Measurements from ENCODE around the gene SCN1A.
"Not testable (repeated sequence)": the region's sequence is repeated elsewhere in the genome, so short reads cannot be mapped to it uniquely, and the experiment has no call there.

SCN1A gene

GRCh38 chr2:166135152-166135848 lies 7.5 kb upstream of the SCN1A start:
- DNase-seq, result no peak

GRCh38 chr2:166134252-166135151 lies 6.7 kb upstream of the SCN1A start:
- no peak for DNase-seq

GRCh38 chr2:166133653-166134052 lies 5.8 kb upstream of the SCN1A start:
- DNase-seq, result no peak

- no peak for DNase-seq
Measured at GRCh38 chr2:166128156-166128505, 311 bp upstream of the SCN1A start.

GRCh38 chr2:166126007-166126639 lies 1.7 kb downstream of the SCN1A start:
- DNase-seq, result no peak

GRCh38 chr2:166125557-166125956 lies 2.3 kb downstream of the SCN1A start:
- no peak for DNase-seq

GRCh38 chr2:166118180-166118579 lies 9.6 kb downstream of the SCN1A start:
- DNase-seq, result no peak

GRCh38 chr2:166117491-166117890 lies 10.3 kb downstream of the SCN1A start:
- no peak for DNase-seq

- DNase-seq, result no peak
Measured at GRCh38 chr2:166115589-166115988, 12.2 kb downstream of the SCN1A start.

GRCh38 chr2:166112193-166112605 lies 15.6 kb downstream of the SCN1A start:
- DNase-seq, result no peak

GRCh38 chr2:166106431-166107015 lies 21.3 kb downstream of the SCN1A start:
- DNase-seq, result peak; percentile 10

- DNase-seq, result no peak
Measured at GRCh38 chr2:166104773-166105172, 23.0 kb downstream of the SCN1A start.

- no peak for DNase-seq
Measured at GRCh38 chr2:166104084-166104483, 23.7 kb downstream of the SCN1A start.

GRCh38 chr2:166103277-166103676 lies 24.5 kb downstream of the SCN1A start:
- not testable (repeated sequence) for DNase-seq

- no peak for DNase-seq
Measured at GRCh38 chr2:166094325-166094724, 33.5 kb downstream of the SCN1A start.

- no peak for DNase-seq
Measured at GRCh38 chr2:166092889-166093288, 34.9 kb downstream of the SCN1A start.

GRCh38 chr2:166091439-166091838 lies 36.4 kb downstream of the SCN1A start:
- no peak for DNase-seq

GRCh38 chr2:166090908-166091307 lies 36.9 kb downstream of the SCN1A start:
- DNase-seq, result no peak

- no peak for DNase-seq
Measured at GRCh38 chr2:166090346-166090745, 37.5 kb downstream of the SCN1A start.

- DNase-seq, result no peak
Measured at GRCh38 chr2:166088634-166089033, 39.2 kb downstream of the SCN1A start.

GRCh38 chr2:166084301-166084700 lies 43.5 kb downstream of the SCN1A start:
- DNase-seq, result no peak

- DNase-seq, result no peak
Measured at GRCh38 chr2:166082736-166083135, 45.1 kb downstream of the SCN1A start.

- no peak for DNase-seq
Measured at GRCh38 chr2:166081852-166082251, 46.0 kb downstream of the SCN1A start.
